Mesenchymal stem cell (in vitro differentiated cells and primary cell): ENCODE results near the gene SKAP1.

Experiments
- DNase-seq: peaks from one replicate; pipeline ENCODE4 v3.0.0-alpha.2; 2013
- H2AFZ ChIP-seq: one replicate; pipeline ENCODE4 v1.6.1; 2013; ENCODE audit warnings: low read depth, mild to moderate bottlenecking, control low read depth, inconsistent platforms, low read length, moderate library complexity
- H2AK5ac ChIP-seq: 2 replicates; pipeline ENCODE4 v1.6.1; 2013; ENCODE audit warnings: low read length, moderate library complexity, mild to moderate bottlenecking, inconsistent platforms; ENCODE audit not compliant: severe bottlenecking
- H2BK120ac ChIP-seq: one replicate; pipeline ENCODE4 v1.6.1; 2013; ENCODE audit warnings: low read depth, mild to moderate bottlenecking, inconsistent platforms, low read length, moderate library complexity
- H2BK12ac ChIP-seq, 2 experiments: one replicate each; pipeline ENCODE4 v1.6.1; 2013; ENCODE audit warnings: inconsistent platforms in 2 of 2, low read length in 2 of 2, mild to moderate bottlenecking in 2 of 2, moderate library complexity in 2 of 2, control low read depth in 1 of 2
- H2BK15ac ChIP-seq: one replicate; pipeline ENCODE4 v1.6.1; 2013; ENCODE audit warnings: mild to moderate bottlenecking, low read depth, inconsistent platforms; ENCODE audit not compliant: poor library complexity, severe bottlenecking
- H2BK5ac ChIP-seq: 2 replicates; pipeline ENCODE4 v1.6.1; 2013; ENCODE audit warnings: low read depth, mild to moderate bottlenecking, low read length, control low read depth, inconsistent platforms; ENCODE audit not compliant: poor library complexity, severe bottlenecking
- H3K14ac ChIP-seq, 2 experiments: one replicate each; pipeline ENCODE4 v1.6.1; 2013; ENCODE audit warnings: inconsistent platforms in 2 of 2, low read length in 2 of 2, control low read depth in 1 of 2, mild to moderate bottlenecking in 1 of 2, moderate library complexity in 1 of 2
- H3K18ac ChIP-seq, 2 experiments: one replicate each; pipeline ENCODE4 v1.6.1; 2013; ENCODE audit warnings: inconsistent platforms in 2 of 2, low read length in 2 of 2, control low read depth in 1 of 2, low read depth in 1 of 2, mild to moderate bottlenecking in 1 of 2
- H3K23ac ChIP-seq, 2 experiments: one replicate each; pipeline ENCODE4 v1.6.1; 2013; ENCODE audit warnings: inconsistent platforms in 2 of 2, low read length in 2 of 2, mild to moderate bottlenecking in 2 of 2, moderate library complexity in 2 of 2, control low read depth in 1 of 2
- H3K27ac ChIP-seq: 2 replicates; pipeline ENCODE4 v1.5.1; 2013; ENCODE audit warnings: mild to moderate bottlenecking, moderate library complexity, low read length, control low read depth, inconsistent platforms; ENCODE audit not compliant: poor library complexity, severe bottlenecking
- H3K27me3 ChIP-seq, 2 experiments: 2 replicates each; pipeline versions ENCODE4 v1.6.1 to v1.7.0; 2013; ENCODE audit warnings: low read length in 2 of 2, mild to moderate bottlenecking in 2 of 2, moderate library complexity in 2 of 2, control low read depth in 1 of 2, inconsistent platforms in 1 of 2; ENCODE audit not compliant: control insufficient read depth in 1 of 2, insufficient read depth in 1 of 2
- H3K36me3 ChIP-seq, 2 experiments: 2 replicates each; pipeline versions ENCODE4 v1.6.1 to v1.7.0; 2013; ENCODE audit warnings: low read length in 2 of 2, control low read depth in 1 of 2, inconsistent platforms in 1 of 2, low read depth in 1 of 2, mild to moderate bottlenecking in 1 of 2; ENCODE audit not compliant: insufficient read depth in 2 of 2, control insufficient read depth in 1 of 2
- H3K4ac ChIP-seq, 2 experiments: one replicate each; pipeline ENCODE4 v1.6.1; 2013; ENCODE audit warnings: inconsistent platforms in 2 of 2, low read length in 2 of 2, mild to moderate bottlenecking in 2 of 2, moderate library complexity in 2 of 2, control low read depth in 1 of 2, low read depth in 1 of 2
- H3K4me1 ChIP-seq: 2 replicates; pipeline ENCODE4 v1.6.1; 2013; ENCODE audit warnings: low read depth, low read length, control low read depth; ENCODE audit not compliant: control insufficient read depth, insufficient read depth
- H3K4me2 ChIP-seq: 2 replicates; pipeline ENCODE4 v1.6.1; 2013; ENCODE audit warnings: low read length, mild to moderate bottlenecking, inconsistent platforms; ENCODE audit not compliant: poor library complexity, severe bottlenecking
- H3K4me3 ChIP-seq, 2 experiments: 2 replicates each; pipeline versions ENCODE4 v1.5.1 to v1.7.0; 2013; ENCODE audit warnings: low read length in 2 of 2, mild to moderate bottlenecking in 2 of 2, control low read depth in 1 of 2, low read depth in 1 of 2; ENCODE audit not compliant: insufficient read depth in 1 of 2
- H3K79me1 ChIP-seq: replicated peaks from 2 replicates; pipeline ENCODE4 v1.6.1; 2013; ENCODE audit warnings: mild to moderate bottlenecking, control low read depth, low read length, inconsistent platforms; ENCODE audit not compliant: poor library complexity, severe bottlenecking
- H3K9ac ChIP-seq: 2 replicates; pipeline ENCODE4 v1.7.0; 2013; ENCODE audit warnings: mild to moderate bottlenecking, low read length, moderate library complexity
- H3K9me3 ChIP-seq: 2 replicates; pipeline ENCODE4 v1.7.0; 2013; ENCODE audit warnings: mild to moderate bottlenecking, low read length; ENCODE audit not compliant: control insufficient read depth
- H4K8ac ChIP-seq: one replicate; pipeline ENCODE4 v1.6.1; 2013; ENCODE audit warnings: inconsistent platforms, mild to moderate bottlenecking, low read length, moderate library complexity
- H4K91ac ChIP-seq: one replicate; pipeline ENCODE4 v1.6.1; 2013; ENCODE audit warnings: mild to moderate bottlenecking, low read length, inconsistent platforms
- WGBS: methylation state at CpG from one replicate; pipeline ENCODE4 v1.1.7; 2013; ENCODE audit warnings: mixed read lengths; 5-methylcytosine and 5-hydroxymethylcytosine counted together

Gene SKAP1

DNA sequence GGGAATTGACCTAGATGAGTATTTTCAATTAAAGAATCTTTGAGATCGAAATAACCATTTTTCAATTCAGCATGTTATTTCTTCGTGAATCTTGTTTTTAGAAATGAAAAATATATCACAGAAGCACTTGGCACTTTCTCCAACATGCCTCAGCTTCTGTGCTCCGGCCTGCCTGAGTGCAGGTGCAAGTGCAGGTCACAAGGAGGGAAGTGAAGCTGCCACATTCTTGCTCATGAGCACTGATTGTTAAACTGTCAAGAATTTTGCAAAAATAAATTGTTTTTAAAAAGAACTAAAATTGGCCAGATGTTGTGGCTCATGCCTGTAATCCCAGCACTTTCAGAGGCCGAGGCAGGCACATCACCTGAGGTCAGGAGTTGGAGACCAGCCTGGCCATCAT is 38.3 kb upstream of the SKAP1 start:
- 93% methylated on average over 3 of the region's 4 CpGs for whole genome bisulfite sequencing
- Histone ChIP-seq H3K4me3 (no peak overlapping the region), H4K91ac (no peak overlapping the region)

GRCh38 chr17:48465884-48466283 is 35.9 kb upstream of the SKAP1 start:
- Histone ChIP-seq H3K4me2 (no peak overlapping the region), H3K79me1 (no peaks in the 10 kb centered on the region), H3K23ac (no peak overlapping the region), H3K4ac (no peak overlapping the region), H2BK15ac (no peak overlapping the region), H3K9me3 (no peaks in the 10 kb centered on the region), H3K14ac (no peak overlapping the region), H3K18ac (no peak overlapping the region), H3K36me3 (no peaks in the 10 kb centered on the region), H2BK5ac (no peak overlapping the region), H3K9ac (no peak overlapping the region), H2AK5ac (no peak overlapping the region), H3K27me3 (no peaks in the 10 kb centered on the region), H3K27ac (no peak overlapping the region), H2BK12ac (no peak overlapping the region), H2AFZ (no peak overlapping the region), H4K91ac (no peak overlapping the region), H3K4me3 (no peak overlapping the region), H2BK120ac (no peak overlapping the region), H4K8ac (no peak overlapping the region), H3K4me1 (no peaks in the 10 kb centered on the region)
- 93% methylated on average over 2 of the region's 2 CpGs for WGBS
- DNase-seq, result no peak

More for the DNA sequence above, 38.3 kb upstream of the SKAP1 start:
- Histone ChIP-seq H3K18ac (no peak overlapping the region), H2BK12ac (no peak overlapping the region), H3K27ac (no peak overlapping the region), H4K8ac (no peak overlapping the region), H2BK120ac (no peak overlapping the region), H3K4me1 (peaks cover 8% of the 10 kb centered on the region), H3K4me2 (no peak overlapping the region), H3K79me1 (no peaks in the 10 kb centered on the region), H2AFZ (no peak overlapping the region), H3K27me3 (no peaks in the 10 kb centered on the region), H3K14ac (no peak overlapping the region), H2AK5ac (no peak overlapping the region), H3K9me3 (no peaks in the 10 kb centered on the region), H3K23ac (no peak overlapping the region), H2BK5ac (no peak overlapping the region), H2BK15ac (no peak overlapping the region), H3K36me3 (no peaks in the 10 kb centered on the region), H3K9ac (no peak overlapping the region), H3K4ac (no peak overlapping the region)
- DNase-seq, result no peak

DNA sequence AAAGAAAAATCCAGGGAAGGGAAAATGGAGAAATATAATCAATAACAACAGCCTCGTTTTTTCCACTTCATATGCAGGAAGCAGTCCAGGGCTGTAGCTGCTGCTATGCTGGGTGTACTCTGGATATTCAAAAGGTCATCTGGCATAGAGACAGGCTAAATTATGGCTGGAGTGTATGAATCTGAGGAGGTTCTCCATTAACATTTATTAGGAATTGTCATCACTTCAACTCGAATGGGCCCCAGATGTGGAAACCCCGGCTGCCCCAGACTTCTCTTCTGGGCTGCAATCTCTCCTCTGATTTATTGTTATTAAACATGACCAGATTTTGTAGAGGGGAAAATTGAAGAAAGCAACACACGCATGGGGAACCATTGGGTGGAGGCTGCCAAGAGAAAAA is 33.5 kb upstream of the SKAP1 start:
- no peak overlapping the region for H2AK5ac ChIP-seq
- no peaks in the 10 kb centered on the region for H3K79me1 ChIP-seq
- no peaks in the 10 kb centered on the region for H3K36me3 ChIP-seq
- no peak overlapping the region for H2BK15ac ChIP-seq
- WGBS, result 80% methylated on average over 3 of the region's 4 CpGs
- no peak overlapping the region for H2BK12ac ChIP-seq
- H3K27me3 ChIP-seq, result peaks cover 0 to 9% of the 10 kb centered on the region in 2 experiments
- no peak overlapping the region for H3K4me2 ChIP-seq
- H3K9ac ChIP-seq, result no peak overlapping the region
- H3K18ac ChIP-seq, result no peak overlapping the region
- H3K9me3 ChIP-seq, result no peaks in the 10 kb centered on the region
- H2AFZ ChIP-seq, result no peak overlapping the region
- no peak overlapping the region for H2BK5ac ChIP-seq
- no peak overlapping the region for H3K23ac ChIP-seq
- no peak overlapping the region for H3K27ac ChIP-seq
- no peak overlapping the region for H3K4ac ChIP-seq
- H3K4me1 ChIP-seq, result no peaks in the 10 kb centered on the region
- no peak overlapping the region for H3K4me3 ChIP-seq
- H3K14ac ChIP-seq, result no peak overlapping the region
- no peak overlapping the region for H2BK120ac ChIP-seq
- no peak overlapping the region for H4K91ac ChIP-seq
- DNase-seq, result no peak
- H4K8ac ChIP-seq, result no peak overlapping the region

- H3K4me2 ChIP-seq, result no peak overlapping the region
- no peak overlapping the region for H3K27ac ChIP-seq
- no peak overlapping the region for H3K18ac ChIP-seq
- H3K4me3 ChIP-seq, result no peak overlapping the region
- no peak overlapping the region for H2AFZ ChIP-seq
- no peak overlapping the region for H3K4ac ChIP-seq
- no peaks in the 10 kb centered on the region for H3K4me1 ChIP-seq
- no peak overlapping the region for H2AK5ac ChIP-seq
- no peaks in the 10 kb centered on the region for H3K9me3 ChIP-seq
- peaks cover 0 to 9% of the 10 kb centered on the region in 2 experiments for H3K27me3 ChIP-seq
- H4K91ac ChIP-seq, result no peak overlapping the region
- no peak overlapping the region for H3K14ac ChIP-seq
- no peak for DNase-seq
- no peak overlapping the region for H3K23ac ChIP-seq
- H3K79me1 ChIP-seq, result no peaks in the 10 kb centered on the region
- H4K8ac ChIP-seq, result no peak overlapping the region
- H3K9ac ChIP-seq, result no peak overlapping the region
- H2BK12ac ChIP-seq, result no peak overlapping the region
- no peaks in the 10 kb centered on the region for H3K36me3 ChIP-seq
- no peak overlapping the region for H2BK5ac ChIP-seq
- H2BK15ac ChIP-seq, result no peak overlapping the region
- no peak overlapping the region for H2BK120ac ChIP-seq
- WGBS, result 96% methylated on average over 2 of the region's 2 CpGs
Observed at GRCh38 chr17:48462946-48463345, 32.9 kb upstream of the SKAP1 start.
